Measurements from ENCODE around the gene ECSIT.

The ECSIT gene

GRCh38 chr19:11538232-11539036, 9.5 kb upstream of the ECSIT start, which contains the start of gene CNN1:
TSS of gene CNN1 (plus strand) at chr19:11538851. CDS start at chr19:11538928, 77 bp downstream.
- peaks cover 0 to 39% (median 10%) of the 10 kb centered on the region in 5 experiments for H3K27me3 ChIP-seq (replicated peaks in 2 of 5; ENCODE audit: control insufficient read depth in 4 of 5, insufficient read depth in 5 of 5, low read length in 4 of 5)
- ChIA-PET CTCF (interaction anchor here (0.7 kb wide), 1 partner anchor 20 kb away, joined by 3 read pairs; the partner anchor contains the start of gene ELOF1), POLR2A (interaction anchor here (0.5 to 0.6 kb wide), 3 partner anchors 9 to 42 kb away, joined by 3 to 4 read pairs (median 3); partner anchors contain the start of gene ECSIT)
- H3K9me3 ChIP-seq (ENCODE audit: control extremely low read depth in 1 of 5, control insufficient read depth in 4 of 5, insufficient read depth in 2 of 5, low read depth in 1 of 5, low read length in 4 of 5), result no peaks in the 10 kb centered on the region
- H3K36me3 ChIP-seq (ENCODE audit: control insufficient read depth in 4 of 4, insufficient read depth in 4 of 4, low read length in 3 of 4), result no peaks in the 10 kb centered on the region
- DNase-seq, result peak; percentile 31 to 72 (median 52)
- 17% methylated on average over 17 of the region's 21 CpGs for WGBS (ENCODE audit: insufficient coverage)
- H3K4me3 ChIP-seq (ENCODE audit: control insufficient read depth in 1 of 7, extremely low read depth in 1 of 7, insufficient read depth in 4 of 7, low read depth in 2 of 7, low read length in 6 of 7), result peak within 1 kb of the TSS in 1 of 7 experiments; percentile 11
- peaks cover 2 to 14% (median 8%) of the 10 kb centered on the region in 4 experiments for H3K4me1 ChIP-seq (ENCODE audit: control extremely low read depth in 1 of 4, control insufficient read depth in 4 of 4, insufficient read depth in 4 of 4, low read length in 3 of 4)
- H3K27ac ChIP-seq (ENCODE audit: insufficient read depth in 1 of 2, low read depth in 1 of 2, low read length in 2 of 2, poor library complexity in 1 of 2, severe bottlenecking in 2 of 2), result no peak within 1 kb of the TSS

DNA sequence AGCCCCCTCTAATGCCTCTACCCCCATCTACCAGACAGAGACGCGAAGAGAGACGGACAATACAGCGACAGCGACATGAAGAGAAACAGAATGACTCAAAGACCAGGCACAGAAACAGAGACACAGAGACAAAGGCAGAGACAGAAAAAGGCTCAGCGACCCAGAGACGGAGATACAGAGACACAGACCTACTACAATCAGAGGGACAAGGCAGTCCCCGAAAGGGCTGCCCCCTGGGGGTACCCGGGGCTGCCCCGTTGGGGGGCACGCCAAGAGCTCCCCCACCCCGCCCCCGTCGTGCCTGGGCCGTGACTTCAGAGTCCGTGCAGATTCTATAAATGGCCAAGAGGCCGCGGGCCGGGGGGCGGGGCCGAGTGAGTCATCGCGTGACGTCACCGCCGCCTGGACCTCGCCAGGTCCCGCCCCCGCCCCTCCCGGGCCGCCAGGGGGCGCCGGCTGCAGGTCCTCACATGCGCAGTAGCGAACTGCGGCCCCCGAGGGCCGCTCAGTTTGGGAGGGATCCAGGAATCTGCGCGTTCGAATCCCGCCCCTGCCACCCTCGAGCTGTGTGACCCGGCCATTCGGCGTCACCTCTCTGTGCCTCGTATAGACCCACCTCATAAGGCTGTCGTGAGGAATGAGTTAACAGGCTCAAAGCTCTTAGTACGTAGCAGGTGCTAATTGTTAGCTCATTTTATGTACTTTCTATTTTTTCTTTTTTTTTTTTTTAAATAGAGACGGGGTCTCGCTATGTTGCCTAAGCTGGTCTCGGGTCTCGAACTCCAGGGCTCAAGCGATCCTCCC, 7.1 kb upstream of the ECSIT start:
- H3K27me3 ChIP-seq (replicated peaks in 2 of 5; ENCODE audit: control insufficient read depth in 4 of 5, insufficient read depth in 5 of 5, low read length in 4 of 5), result peaks cover 0 to 36% (median 8%) of the 10 kb centered on the region in 5 experiments
- ChIA-PET CTCF (interaction anchor here (0.6 to 2.0 kb wide), 9 partner anchors 9 to 1934 kb away, joined by 3 to 8 read pairs (median 4); partner anchors contain the start of gene ELOF1), POLR2A (interaction anchor here (0.6 kb wide), 2 partner anchors 17 to 52 kb away, joined by 3 read pairs; no protein-coding TSS in a partner anchor)
- no peaks in the 10 kb centered on the region for H3K36me3 ChIP-seq (ENCODE audit: control insufficient read depth in 4 of 4, insufficient read depth in 4 of 4, low read length in 3 of 4)
- 14% methylated on average over 49 of the region's 54 CpGs for WGBS (ENCODE audit: insufficient coverage)
- no peaks in the 10 kb centered on the region for H3K9me3 ChIP-seq (ENCODE audit: control extremely low read depth in 1 of 5, control insufficient read depth in 4 of 5, insufficient read depth in 2 of 5, low read depth in 1 of 5, low read length in 4 of 5)
- H3K4me1 ChIP-seq (ENCODE audit: control extremely low read depth in 1 of 4, control insufficient read depth in 4 of 4, insufficient read depth in 4 of 4, low read length in 3 of 4), result peaks cover 2 to 14% (median 8%) of the 10 kb centered on the region in 4 experiments
- peak overlapping the region in 6 of 7 experiments; percentile 13 to 57 (median 33) for H3K4me3 ChIP-seq (ENCODE audit: control insufficient read depth in 1 of 7, extremely low read depth in 1 of 7, insufficient read depth in 4 of 7, low read depth in 2 of 7, low read length in 6 of 7)
- H3K27ac ChIP-seq (ENCODE audit: insufficient read depth in 1 of 2, low read depth in 1 of 2, low read length in 2 of 2, poor library complexity in 1 of 2, severe bottlenecking in 2 of 2), result peak overlapping the region in 1 of 2 experiments; percentile 29
- DNase-seq, result peak; percentile 83 to 88 (median 87)

DNA sequence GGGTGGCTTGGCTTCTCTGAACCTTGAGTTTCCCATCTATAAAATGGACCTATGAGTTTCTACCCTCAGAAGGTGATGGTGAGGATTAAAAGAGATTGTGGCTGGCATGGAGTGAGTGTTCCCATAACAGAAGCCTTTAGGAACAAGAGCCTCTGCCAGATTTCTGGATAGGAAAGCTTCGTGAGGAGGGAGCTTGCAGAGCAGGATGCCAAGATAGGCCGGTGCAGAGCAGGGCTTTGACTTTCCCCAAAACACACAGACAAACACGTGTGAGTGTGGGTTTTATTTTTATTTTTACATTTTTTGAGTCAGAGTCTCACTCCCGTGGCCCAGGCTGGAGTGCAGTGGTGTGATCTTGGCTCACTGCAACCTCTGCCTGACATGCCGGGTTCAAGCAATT, 6.0 kb upstream of the ECSIT start:
- H3K4me3 ChIP-seq (ENCODE audit: control insufficient read depth in 1 of 7, extremely low read depth in 1 of 7, insufficient read depth in 4 of 7, low read depth in 2 of 7, low read length in 6 of 7), result no peak overlapping the region
- POLR2A ChIA-PET, result no interaction called here
- no peaks in the 10 kb centered on the region for H3K9me3 ChIP-seq (ENCODE audit: control extremely low read depth in 1 of 5, control insufficient read depth in 4 of 5, insufficient read depth in 2 of 5, low read depth in 1 of 5, low read length in 4 of 5)
- CTCF ChIA-PET, result no interaction called here
- H3K27ac ChIP-seq (ENCODE audit: insufficient read depth in 1 of 2, low read depth in 1 of 2, low read length in 2 of 2, poor library complexity in 1 of 2, severe bottlenecking in 2 of 2), result no peak overlapping the region
- 91% methylated on average over 3 of the region's 5 CpGs for WGBS (ENCODE audit: insufficient coverage)
- DNase-seq, result no peak
- H3K4me1 ChIP-seq (ENCODE audit: control extremely low read depth in 1 of 4, control insufficient read depth in 4 of 4, insufficient read depth in 4 of 4, low read length in 3 of 4), result peaks cover 2 to 14% (median 8%) of the 10 kb centered on the region in 4 experiments
- H3K27me3 ChIP-seq (replicated peaks in 2 of 5; ENCODE audit: control insufficient read depth in 4 of 5, insufficient read depth in 5 of 5, low read length in 4 of 5), result peaks cover 0 to 26% (median 7%) of the 10 kb centered on the region in 5 experiments
- H3K36me3 ChIP-seq (ENCODE audit: control insufficient read depth in 4 of 4, insufficient read depth in 4 of 4, low read length in 3 of 4), result no peaks in the 10 kb centered on the region

DNA sequence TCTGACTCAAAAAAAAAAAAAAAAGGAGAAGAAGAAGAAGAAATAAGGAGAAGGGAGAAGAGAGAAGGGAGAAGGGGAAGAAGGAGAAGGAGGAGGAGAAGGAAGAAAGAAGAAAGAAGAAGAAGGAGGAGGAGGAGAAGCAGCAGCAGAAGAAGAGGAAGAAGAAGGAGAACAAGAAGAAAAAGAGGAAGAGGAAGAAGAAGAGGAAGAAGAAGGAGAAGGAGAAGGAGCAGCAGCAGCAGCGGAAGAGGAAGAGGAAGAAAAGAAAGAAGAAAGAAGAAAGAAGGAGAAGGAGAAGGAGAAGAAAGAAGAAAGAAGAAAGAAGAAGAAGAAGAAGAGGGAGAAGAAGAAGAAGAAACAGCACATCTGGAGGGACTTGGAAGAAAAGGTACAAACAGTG, 5.6 kb upstream of the ECSIT start:
- POLR2A ChIA-PET, result no interaction called here
- CTCF ChIA-PET, result no interaction called here
- no peak overlapping the region for H3K27ac ChIP-seq (ENCODE audit: insufficient read depth in 1 of 2, low read depth in 1 of 2, low read length in 2 of 2, poor library complexity in 1 of 2, severe bottlenecking in 2 of 2)
- no peak overlapping the region for H3K4me3 ChIP-seq (ENCODE audit: control insufficient read depth in 1 of 7, extremely low read depth in 1 of 7, insufficient read depth in 4 of 7, low read depth in 2 of 7, low read length in 6 of 7)
- H3K9me3 ChIP-seq (ENCODE audit: control extremely low read depth in 1 of 5, control insufficient read depth in 4 of 5, insufficient read depth in 2 of 5, low read depth in 1 of 5, low read length in 4 of 5), result no peaks in the 10 kb centered on the region
- peaks cover 0 to 21% (median 7%) of the 10 kb centered on the region in 5 experiments for H3K27me3 ChIP-seq (replicated peaks in 2 of 5; ENCODE audit: control insufficient read depth in 4 of 5, insufficient read depth in 5 of 5, low read length in 4 of 5)
- H3K36me3 ChIP-seq (ENCODE audit: control insufficient read depth in 4 of 4, insufficient read depth in 4 of 4, low read length in 3 of 4), result no peaks in the 10 kb centered on the region
- 17% methylated on average over 1 of the region's 1 CpG for WGBS (ENCODE audit: insufficient coverage)
- no peak for DNase-seq
- peaks cover 2 to 14% (median 8%) of the 10 kb centered on the region in 4 experiments for H3K4me1 ChIP-seq (ENCODE audit: control extremely low read depth in 1 of 4, control insufficient read depth in 4 of 4, insufficient read depth in 4 of 4, low read length in 3 of 4)

- H3K27ac ChIP-seq (ENCODE audit: insufficient read depth in 1 of 2, low read depth in 1 of 2, low read length in 2 of 2, poor library complexity in 1 of 2, severe bottlenecking in 2 of 2), result no peak overlapping the region
- H3K9me3 ChIP-seq (ENCODE audit: control extremely low read depth in 1 of 5, control insufficient read depth in 4 of 5, insufficient read depth in 2 of 5, low read depth in 1 of 5, low read length in 4 of 5), result no peaks in the 10 kb centered on the region
- H3K4me1 ChIP-seq (ENCODE audit: control extremely low read depth in 1 of 4, control insufficient read depth in 4 of 4, insufficient read depth in 4 of 4, low read length in 3 of 4), result peaks cover 3 to 13% (median 10%) of the 10 kb centered on the region in 4 experiments
- H3K27me3 ChIP-seq (replicated peaks in 2 of 5; ENCODE audit: control insufficient read depth in 4 of 5, insufficient read depth in 5 of 5, low read length in 4 of 5), result peaks cover 0 to 1% (median 0%) of the 10 kb centered on the region in 5 experiments
- no peak overlapping the region for H3K4me3 ChIP-seq (ENCODE audit: control insufficient read depth in 1 of 7, extremely low read depth in 1 of 7, insufficient read depth in 4 of 7, low read depth in 2 of 7, low read length in 6 of 7)
- no peaks in the 10 kb centered on the region for H3K36me3 ChIP-seq (ENCODE audit: control insufficient read depth in 4 of 4, insufficient read depth in 4 of 4, low read length in 3 of 4)
- ChIA-PET CTCF (no interaction called here), POLR2A (interaction anchor here (0.6 kb wide), 1 partner anchor 115 kb away, joined by 3 read pairs; no protein-coding TSS in a partner anchor)
- 53% methylated on average over 4 of the region's 9 CpGs for WGBS (ENCODE audit: insufficient coverage)
- DNase-seq, result peak; percentile 87 to 92 (median 88)
Observed at GRCh38 chr19:11530432-11530831, 1.5 kb upstream of the ECSIT start.

- DNase-seq, result no peak
- Histone ChIP-seq H3K4me3 (ENCODE audit: control insufficient read depth in 1 of 7, extremely low read depth in 1 of 7, insufficient read depth in 4 of 7, low read depth in 2 of 7, low read length in 6 of 7) (no peak overlapping the region), H3K9me3 (ENCODE audit: control extremely low read depth in 1 of 5, control insufficient read depth in 4 of 5, insufficient read depth in 2 of 5, low read depth in 1 of 5, low read length in 4 of 5) (no peaks in the 10 kb centered on the region), H3K36me3 (ENCODE audit: control insufficient read depth in 4 of 4, insufficient read depth in 4 of 4, low read length in 3 of 4) (peaks cover 2 to 24% (median 11%) of the 10 kb centered on the region in 4 experiments), H3K4me1 (ENCODE audit: control extremely low read depth in 1 of 4, control insufficient read depth in 4 of 4, insufficient read depth in 4 of 4, low read length in 3 of 4) (no peaks in the 10 kb centered on the region), H3K27me3 (replicated peaks in 2 of 5; ENCODE audit: control insufficient read depth in 4 of 5, insufficient read depth in 5 of 5, low read length in 4 of 5) (no peaks in the 10 kb centered on the region), H3K27ac (ENCODE audit: insufficient read depth in 1 of 2, low read depth in 1 of 2, low read length in 2 of 2, poor library complexity in 1 of 2, severe bottlenecking in 2 of 2) (no peak overlapping the region)
- 100% methylated on average over 7 of the region's 9 CpGs for WGBS (ENCODE audit: insufficient coverage)
- ChIA-PET CTCF (no interaction called here), POLR2A (interaction anchor here (0.6 kb wide), 1 partner anchor 17 kb away, joined by 3 read pairs; no protein-coding TSS in a partner anchor)
Observed at GRCh38 chr19:11519138-11519537, 9.8 kb downstream of the ECSIT start.
